CD4-positive, alpha-beta T cell (primary cell): ENCODE results near the gene TUBB. TPM values are rescaled to one million over a fixed set of nuclear protein-coding genes. Genes with fewer than 3 reads are reported as not detected.

Experiments used
- ATAC-seq: fragments of 200-7000 bp; cut with Tn5 transposase; one replicate; pipeline ENCODE4 v1.10.0; 2022; ENCODE audit warnings: mild to moderate bottlenecking; ENCODE audit not compliant: poor library complexity
- CTCF ChIA-PET: fragments of 350-600 bp; sonication (Branson Sonifier 250); formaldehyde crosslinking; loops from one replicate; lab custom pipeline; 2021; ENCODE audit warnings: antibody characterized with exemption, inconsistent platforms; lab: Charles Lee
- POLR2A ChIA-PET: fragments of 350-600 bp; sonication (Branson Sonifier 250); formaldehyde crosslinking; loops from one replicate; lab custom pipeline; 2021; ENCODE audit warnings: antibody characterized with exemption, inconsistent platforms; lab: Charles Lee
- DNase-seq, 14 experiments: peaks; one replicate each; pipeline ENCODE4 v3.0.0-alpha.2; 2013 to 2020; ENCODE audit warnings: mixed read lengths in 2 of 14
- H3K27ac ChIP-seq, 2 donors: one replicate each; pipeline versions ENCODE4 v1.5.1 to v1.7.0; 2013; ENCODE audit warnings: low read length in 2 of 2, low read depth in 1 of 2, mild to moderate bottlenecking in 1 of 2
- H3K27me3 ChIP-seq, 2 experiments: 1 replicate in 1 of 2; 2 replicates in 1 of 2; pipeline versions ENCODE4 v1.6.1 to v1.7.0; 2013; ENCODE audit warnings: low read length in 2 of 2, control low read depth in 1 of 2, mild to moderate bottlenecking in 1 of 2, moderate library complexity in 1 of 2; ENCODE audit not compliant: insufficient read depth in 2 of 2, control insufficient read depth in 1 of 2
- H3K36me3 ChIP-seq: one replicate; pipeline ENCODE4 v1.6.1; 2013; ENCODE audit warnings: low read length, control low read depth; ENCODE audit not compliant: insufficient read depth
- H3K4me1 ChIP-seq: one replicate; pipeline ENCODE4 v1.6.1; 2013; ENCODE audit warnings: low read length, control low read depth; ENCODE audit not compliant: insufficient read depth
- H3K4me3 ChIP-seq: one replicate; pipeline ENCODE4 v1.5.1; 2013; ENCODE audit warnings: mild to moderate bottlenecking, low read length, moderate library complexity
- H3K9me3 ChIP-seq, 2 experiments: 1 replicate in 1 of 2; 2 replicates in 1 of 2; pipeline versions ENCODE4 v1.6.1 to v1.7.0; 2013; ENCODE audit warnings: low read length in 2 of 2, mild to moderate bottlenecking in 2 of 2, control low read depth in 1 of 2, moderate library complexity in 1 of 2; ENCODE audit not compliant: control insufficient read depth in 1 of 2, insufficient read depth in 1 of 2
- H3K27ac Mint-ChIP-seq: one replicate; pipeline ENCODE4 v1.8.0; 2020; ENCODE audit warnings: mixed read lengths
- H3K27me3 Mint-ChIP-seq: one replicate; pipeline ENCODE4 v1.8.0; 2021; ENCODE audit warnings: mixed read lengths
- H3K36me3 Mint-ChIP-seq: one replicate; pipeline ENCODE4 v1.8.0; 2021; ENCODE audit warnings: low read depth, mixed read lengths
- H3K4me1 Mint-ChIP-seq: one replicate; pipeline ENCODE4 v1.8.0; 2021; ENCODE audit warnings: low read depth, mixed read lengths
- H3K4me3 Mint-ChIP-seq: one replicate; pipeline ENCODE4 v1.8.0; 2020; ENCODE audit warnings: mild to moderate bottlenecking, mixed read lengths
- H3K9me3 Mint-ChIP-seq: one replicate; pipeline ENCODE4 v1.8.0; 2020; ENCODE audit warnings: mixed read lengths
- intact Hi-C, 2 experiments: fragments of 100-400 bp; cut with DNase I in 1 of 2; cut with micrococcal nuclease in 1 of 2; formaldehyde crosslinking; loops; one replicate each; pipeline versions ENCODE4 v1.15.1 to v1.9.0; 2023 to 2025; cut with DNase I, micrococcal nuclease
- total RNA-seq, 174 experiments: library from RNA in 2 of 174; stranded (reverse) in 2 of 174; gene quantifications; one replicate each; pipeline ENCODE4 v1.2.3 and lab custom pipeline; 2021 to 2026
- TF ChIP-seq, protein P1 (sequence below): fragments of 200-600 bp; IDR thresholded peaks from one replicate; pipeline ENCODE4 v1.8.0; 2022; ENCODE audit warnings: antibody characterized with exemption, mild to moderate bottlenecking

TUBB gene
- total RNA-seq, 2 experiments from 2014 or later, result 76.0 to 78.4 TPM

DNA sequence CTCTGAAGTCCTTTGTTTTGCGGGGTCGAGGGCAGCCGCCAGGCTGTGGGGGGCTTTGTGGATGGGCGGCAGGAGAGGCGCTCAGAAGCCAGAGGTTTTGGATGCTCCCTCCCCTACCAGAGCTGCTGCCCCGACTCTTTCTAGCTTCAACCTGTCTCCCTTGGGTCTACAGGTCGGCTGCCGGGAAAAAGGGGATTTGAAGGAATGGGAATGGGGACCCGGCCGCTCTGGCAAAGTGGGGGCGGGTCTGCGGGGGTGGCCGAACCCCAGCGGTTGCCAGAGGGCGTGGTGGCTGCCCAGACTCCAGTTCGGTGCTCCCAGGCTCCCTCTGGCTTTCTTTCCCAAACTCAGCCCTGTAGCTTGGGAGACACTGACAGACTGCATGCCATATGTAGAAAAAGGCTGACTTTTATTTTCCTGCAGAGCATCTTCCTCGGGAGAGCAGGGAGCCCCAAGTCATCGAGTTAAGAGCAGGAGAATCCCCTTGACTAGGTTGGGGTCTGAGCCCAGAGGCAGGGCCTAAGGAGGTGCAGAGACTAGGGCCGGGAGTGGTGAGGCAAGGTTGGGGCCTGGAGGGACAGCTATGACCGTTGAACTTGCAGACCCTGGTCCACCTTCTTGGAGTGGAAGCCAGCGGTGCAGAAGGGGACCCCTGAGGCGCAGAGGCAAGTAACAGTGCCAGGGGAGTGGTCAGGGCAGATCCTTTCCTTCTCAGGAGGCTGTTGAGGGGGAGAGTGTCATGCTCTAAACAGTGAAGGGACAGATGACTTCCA, 32.3 kb upstream of the TUBB start:
- ATAC-seq, result no peak
- Mint-ChIP-seq H3K27ac (peak overlapping the region; percentile 94), H3K4me1 (peaks cover 49% of the 10 kb centered on the region), H3K4me3 (peak overlapping the region; percentile 98), H3K36me3 (peaks cover 34% of the 10 kb centered on the region), H3K9me3 (no peaks in the 10 kb centered on the region), H3K27me3 (no peaks in the 10 kb centered on the region)
- DNase-seq, result peak in 1 of 14 experiments; percentile 29
- TF ChIP-seq, protein P1, sequence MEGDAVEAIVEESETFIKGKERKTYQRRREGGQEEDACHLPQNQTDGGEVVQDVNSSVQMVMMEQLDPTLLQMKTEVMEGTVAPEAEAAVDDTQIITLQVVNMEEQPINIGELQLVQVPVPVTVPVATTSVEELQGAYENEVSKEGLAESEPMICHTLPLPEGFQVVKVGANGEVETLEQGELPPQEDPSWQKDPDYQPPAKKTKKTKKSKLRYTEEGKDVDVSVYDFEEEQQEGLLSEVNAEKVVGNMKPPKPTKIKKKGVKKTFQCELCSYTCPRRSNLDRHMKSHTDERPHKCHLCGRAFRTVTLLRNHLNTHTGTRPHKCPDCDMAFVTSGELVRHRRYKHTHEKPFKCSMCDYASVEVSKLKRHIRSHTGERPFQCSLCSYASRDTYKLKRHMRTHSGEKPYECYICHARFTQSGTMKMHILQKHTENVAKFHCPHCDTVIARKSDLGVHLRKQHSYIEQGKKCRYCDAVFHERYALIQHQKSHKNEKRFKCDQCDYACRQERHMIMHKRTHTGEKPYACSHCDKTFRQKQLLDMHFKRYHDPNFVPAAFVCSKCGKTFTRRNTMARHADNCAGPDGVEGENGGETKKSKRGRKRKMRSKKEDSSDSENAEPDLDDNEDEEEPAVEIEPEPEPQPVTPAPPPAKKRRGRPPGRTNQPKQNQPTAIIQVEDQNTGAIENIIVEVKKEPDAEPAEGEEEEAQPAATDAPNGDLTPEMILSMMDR, result no peak
- ChIA-PET CTCF (interaction anchor here (0.9 to 6.1 kb wide), 4 partner anchors 9 to 43 kb away, joined by 3 to 49 read pairs (median 16); partner anchors contain the start of genes DHX16 and MDC1), POLR2A (interaction anchor here (1.2 to 5.2 kb wide), 4 partner anchors 9 to 72 kb away, joined by 4 to 44 read pairs (median 16); partner anchors contain the start of genes MDC1 and TUBB)
- peak overlapping the region; percentile 99 for H3K4me3 ChIP-seq
- peaks cover 44% of the 10 kb centered on the region for H3K4me1 ChIP-seq
- no peaks in the 10 kb centered on the region for H3K36me3 ChIP-seq
- H3K9me3 ChIP-seq, result no peaks in the 10 kb centered on the region
- peak overlapping the region; percentile 96 to 98 for H3K27ac ChIP-seq
- intact Hi-C loops, result loop anchor here in 1 of 2 experiments (1.0 kb wide), 1 partner anchor 29 kb away; the partner anchor contains the start of gene MDC1
- no peaks in the 10 kb centered on the region for H3K27me3 ChIP-seq

DNA sequence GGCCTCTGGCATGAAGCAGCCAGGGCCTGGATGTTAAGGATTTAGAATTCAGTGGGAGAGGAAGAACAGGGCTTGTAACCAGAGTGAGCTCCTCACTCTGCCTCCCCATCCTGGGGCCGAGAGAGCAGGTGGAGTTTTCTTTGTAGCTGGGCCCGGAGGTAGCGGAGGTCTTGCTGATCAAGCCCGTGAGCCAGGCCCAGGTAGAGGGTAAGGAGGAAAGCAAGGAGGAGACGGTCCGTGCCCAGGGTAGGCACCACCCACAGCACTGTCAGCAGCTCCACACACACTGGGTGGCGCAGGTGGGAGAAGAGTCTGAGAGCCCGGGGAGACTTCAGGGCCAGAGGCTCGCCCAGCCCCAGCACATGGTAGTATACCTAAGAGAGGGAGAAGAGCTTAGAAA, 31.6 kb upstream of the TUBB start:
- TF ChIP-seq, protein P1, result no peak
- Histone ChIP-seq H3K27ac (peak overlapping the region in 1 of 2 donors; percentile 98), H3K9me3 (no peaks in the 10 kb centered on the region), H3K4me3 (peak overlapping the region; percentile 99), H3K36me3 (no peaks in the 10 kb centered on the region), H3K27me3 (no peaks in the 10 kb centered on the region), H3K4me1 (peaks cover 43% of the 10 kb centered on the region)
- intact Hi-C loops, result no loop called here
- peak overlapping the region; percentile 98 for H3K4me3 Mint-ChIP-seq
- H3K27me3 Mint-ChIP-seq, result no peaks in the 10 kb centered on the region
- H3K27ac Mint-ChIP-seq, result peak overlapping the region; percentile 94
- H3K4me1 Mint-ChIP-seq, result peaks cover 48% of the 10 kb centered on the region
- no peak for ATAC-seq
- CTCF ChIA-PET, result interaction anchor here (1.4 to 6.1 kb wide), 3 partner anchors 9 to 43 kb away, joined by 3 to 49 read pairs (median 28); partner anchors contain the start of gene DHX16
- peaks cover 28% of the 10 kb centered on the region for H3K36me3 Mint-ChIP-seq
- POLR2A ChIA-PET, result interaction anchor here (2.3 to 5.2 kb wide), 3 partner anchors 10 to 33 kb away, joined by 11 to 44 read pairs (median 21); partner anchors contain the start of genes MDC1 and TUBB
- no peaks in the 10 kb centered on the region for H3K9me3 Mint-ChIP-seq
- DNase-seq, result peak in 2 of 14 experiments; percentile 18 to 36

DNA sequence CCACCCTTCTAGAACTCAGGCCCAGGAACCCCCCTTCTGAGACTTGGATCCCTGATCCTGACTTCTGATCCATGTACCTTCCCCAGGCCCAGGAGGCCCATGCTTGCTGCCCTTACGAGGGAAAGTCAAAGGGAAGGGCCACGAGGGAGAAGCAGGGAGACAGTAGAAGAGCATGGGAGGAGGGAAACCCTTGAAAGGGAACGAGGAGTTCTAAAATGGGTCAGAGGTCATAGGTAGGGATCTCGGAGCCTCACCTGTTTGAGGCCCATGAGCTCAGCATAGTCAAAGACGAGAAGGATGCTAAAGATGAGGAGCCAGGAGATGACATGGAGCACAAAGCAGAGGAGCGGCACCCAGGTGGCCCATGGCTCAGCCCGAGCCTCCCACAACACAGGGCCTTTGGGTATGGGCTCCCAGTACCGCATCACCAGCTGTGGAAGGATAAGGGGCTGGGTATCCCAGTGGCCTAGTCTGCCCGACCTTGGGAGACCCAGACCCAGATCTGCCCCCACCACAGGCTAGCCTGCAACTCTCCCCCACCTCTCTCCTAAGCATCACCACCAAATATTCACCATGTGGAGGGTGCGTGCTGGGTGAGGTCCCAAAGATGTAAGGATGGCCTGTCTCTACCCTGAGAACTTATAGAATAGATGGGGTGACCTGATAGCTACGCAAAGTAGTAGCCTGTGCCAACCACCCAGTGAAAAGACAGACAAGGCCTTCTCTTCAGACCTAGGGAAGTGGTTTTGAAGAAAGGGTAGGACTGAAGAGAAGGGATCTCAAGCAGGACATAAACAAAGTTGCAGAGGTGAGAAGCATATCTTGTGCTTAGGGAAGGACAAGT, 30.9 kb upstream of the TUBB start:
- Mint-ChIP-seq H3K4me1 (peaks cover 48% of the 10 kb centered on the region), H3K4me3 (peak overlapping the region; percentile 98), H3K27ac (peak overlapping the region; percentile 94), H3K27me3 (no peaks in the 10 kb centered on the region), H3K9me3 (no peaks in the 10 kb centered on the region), H3K36me3 (peaks cover 22% of the 10 kb centered on the region)
- DNase-seq (no peak), ATAC-seq (no peak)
- POLR2A ChIA-PET, result interaction anchor here (1.9 to 5.2 kb wide), 4 partner anchors 10 to 74 kb away, joined by 5 to 44 read pairs (median 16); partner anchors contain the start of genes MDC1 and TUBB
- TF ChIP-seq, protein P1, result no peak
- Histone ChIP-seq H3K9me3 (no peaks in the 10 kb centered on the region), H3K27me3 (no peaks in the 10 kb centered on the region), H3K27ac (peak overlapping the region; percentile 28 to 98), H3K4me3 (no peak overlapping the region), H3K4me1 (peaks cover 43% of the 10 kb centered on the region), H3K36me3 (no peaks in the 10 kb centered on the region)
- CTCF ChIA-PET, result interaction anchor here (1.4 to 6.1 kb wide), 3 partner anchors 10 to 42 kb away, joined by 3 to 49 read pairs (median 28); partner anchors contain the start of gene DHX16
- intact Hi-C loops, result no loop called here
